Brain microvascular endothelial cell (primary cell): ENCODE results near the gene ZNF148.

Experiments used
- DNase-seq: peaks from one replicate; pipeline ENCODE4 v3.0.0-alpha.2; 2020
- H3K27ac ChIP-seq: fragments of 250-450 bp; sonication (Bioruptor Pico); 2 replicates; pipeline ENCODE4 v1.5.1; 2020; ENCODE audit warnings: mild to moderate bottlenecking, moderate library complexity
- H3K27me3 ChIP-seq: fragments of 250-450 bp; sonication (Bioruptor Pico); replicated peaks from 2 replicates; pipeline ENCODE4 v1.5.1; 2020; ENCODE audit warnings: mild to moderate bottlenecking
- H3K36me3 ChIP-seq: fragments of 250-450 bp; sonication (Bioruptor Pico); replicated peaks from 2 replicates; pipeline ENCODE4 v1.5.1; 2020; ENCODE audit warnings: mild to moderate bottlenecking
- H3K4me3 ChIP-seq: 2 replicates; pipeline ENCODE4 v1.5.1; 2011; ENCODE audit warnings: low read depth, mild to moderate bottlenecking, control low read depth, low read length, moderate library complexity
- CTCF ChIP-seq: IDR thresholded peaks from 2 replicates; pipeline ENCODE4 v1.5.1; 2011; ENCODE audit warnings: low read depth, mild to moderate bottlenecking, moderate library complexity, low read length, control low read depth, inconsistent platforms; ENCODE audit errors: missing control alignments
- in situ Hi-C: cut with HindIII; loops from 2 replicates; pipeline ENCODE4 v1.10.0; 2017; ENCODE audit warnings: low sequenced_read_pairs, low pct_ligation_motif_present

ZNF148 gene

GRCh38 chr3:125294411-125294810, 80.7 kb downstream of the ZNF148 start:
- H3K4me3 ChIP-seq, result no peak overlapping the region
- TF ChIP-seq CTCF, result no peak
- H3K36me3 ChIP-seq, result no peaks in the 10 kb centered on the region
- H3K27me3 ChIP-seq, result no peaks in the 10 kb centered on the region
- in situ Hi-C loops, result no loop called here
- DNase-seq, result no peak
- H3K27ac ChIP-seq, result no peak overlapping the region

DNA sequence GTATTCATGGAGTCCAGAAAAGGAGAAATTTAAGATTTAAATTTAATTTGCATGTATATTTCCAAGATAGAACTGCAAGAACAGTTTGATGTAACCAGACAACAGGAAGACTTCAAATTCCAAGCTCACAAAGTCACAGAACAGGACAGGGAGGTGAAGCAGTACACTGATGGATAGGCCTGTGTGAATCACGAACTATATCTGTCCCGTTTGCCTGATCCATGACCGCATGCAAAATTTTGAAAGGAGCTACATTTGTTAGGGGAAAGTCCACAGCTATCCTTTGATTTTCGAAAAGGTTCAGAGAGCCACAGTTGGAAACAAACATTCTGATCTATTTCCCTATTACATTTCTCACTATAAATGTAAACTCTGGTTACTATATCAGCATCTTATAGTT, 83.1 kb downstream of the ZNF148 start:
- in situ Hi-C loops, result no loop called here
- no peaks in the 10 kb centered on the region for H3K36me3 ChIP-seq
- TF ChIP-seq CTCF, result no peak
- no peak overlapping the region for H3K4me3 ChIP-seq
- DNase-seq, result no peak
- no peaks in the 10 kb centered on the region for H3K27me3 ChIP-seq
- no peak overlapping the region for H3K27ac ChIP-seq

GRCh38 chr3:125289429-125289981, 85.6 kb downstream of the ZNF148 start:
- in situ Hi-C loops, result no loop called here

DNA sequence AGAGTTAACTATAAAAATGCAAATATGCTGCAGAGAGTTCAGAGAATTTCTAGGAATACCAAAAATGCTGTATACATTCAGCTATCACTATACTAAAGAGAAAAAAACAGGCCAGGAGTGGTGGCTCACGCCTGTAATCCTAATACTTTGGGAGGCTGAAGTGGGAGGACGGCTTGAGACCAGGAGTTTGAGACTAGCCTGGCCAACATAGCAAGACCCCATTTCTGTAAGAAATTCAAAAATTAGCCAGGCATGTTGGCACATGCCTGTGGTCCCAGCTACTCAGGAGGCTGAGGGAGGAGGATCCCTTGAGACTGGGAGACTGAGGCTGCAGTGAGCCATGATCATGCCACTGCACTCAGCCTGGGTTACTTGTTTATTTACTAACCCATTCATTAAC, 87.9 kb downstream of the ZNF148 start:
- TF ChIP-seq CTCF, result no peak
- in situ Hi-C loops, result no loop called here
- H3K36me3 ChIP-seq, result no peaks in the 10 kb centered on the region
- H3K4me3 ChIP-seq, result no peak overlapping the region
- H3K27ac ChIP-seq, result no peak overlapping the region
- no peak for DNase-seq
- no peaks in the 10 kb centered on the region for H3K27me3 ChIP-seq

More at GRCh38 chr3:125289429-125289981, 85.6 kb downstream of the ZNF148 start:
- no peak overlapping the region for H3K27ac ChIP-seq
- no peak overlapping the region for H3K4me3 ChIP-seq
- TF ChIP-seq CTCF, result no peak
- no peak for DNase-seq
- H3K36me3 ChIP-seq, result no peaks in the 10 kb centered on the region
- H3K27me3 ChIP-seq, result no peaks in the 10 kb centered on the region

- Histone ChIP-seq H3K27me3 (no peaks in the 10 kb centered on the region), H3K36me3 (no peaks in the 10 kb centered on the region), H3K27ac (no peak overlapping the region), H3K4me3 (no peak overlapping the region)
- no peak for TF ChIP-seq CTCF
- DNase-seq, result no peak
- in situ Hi-C loops, result no loop called here
Observed at GRCh38 chr3:125281381-125281780, 93.7 kb downstream of the ZNF148 start.
